ENCODE data around the gene ATP9A.

The ATP9A gene

GRCh38 chr20:51579137-51579536 lies 189.1 kb downstream of the ATP9A start:
- TF ChIP-seq CTCF (IDR thresholded peaks at IDR 0.05; ENCODE audit: control insufficient read depth, extremely low read depth, insufficient read depth): no peak
- no peak overlapping the region for H3K4me3 ChIP-seq (ENCODE audit: low read depth, low read length)
- DNase-seq (ENCODE audit: low read depth): no peak

GRCh38 chr20:51578145-51578459 lies 190.1 kb downstream of the ATP9A start:
- H3K4me3 ChIP-seq (ENCODE audit: low read depth, low read length): no peak overlapping the region
- TF ChIP-seq CTCF (IDR thresholded peaks at IDR 0.05; ENCODE audit: control insufficient read depth, extremely low read depth, insufficient read depth): no peak
- no peak for DNase-seq (ENCODE audit: low read depth)

GRCh38 chr20:51577432-51578144 lies 190.6 kb downstream of the ATP9A start:
- TF ChIP-seq CTCF (IDR thresholded peaks at IDR 0.05; ENCODE audit: control insufficient read depth, extremely low read depth, insufficient read depth): no peak
- DNase-seq (ENCODE audit: low read depth): no peak
- H3K4me3 ChIP-seq (ENCODE audit: low read depth, low read length): no peak overlapping the region

GRCh38 chr20:51575486-51575885 lies 192.7 kb downstream of the ATP9A start:
- no peak overlapping the region for H3K4me3 ChIP-seq (ENCODE audit: low read depth, low read length)
- no peak for DNase-seq (ENCODE audit: low read depth)
- no peak for TF ChIP-seq CTCF (IDR thresholded peaks at IDR 0.05; ENCODE audit: control insufficient read depth, extremely low read depth, insufficient read depth)

- no peak overlapping the region for H3K4me3 ChIP-seq (ENCODE audit: low read depth, low read length)
- no peak for TF ChIP-seq CTCF (IDR thresholded peaks at IDR 0.05; ENCODE audit: control insufficient read depth, extremely low read depth, insufficient read depth)
- DNase-seq (ENCODE audit: low read depth): no peak
These were observed 193.7 kb downstream of the ATP9A start for GRCh38 chr20:51574248-51575033.

GRCh38 chr20:51573576-51574243 lies 194.5 kb downstream of the ATP9A start:
- no peak overlapping the region for H3K4me3 ChIP-seq (ENCODE audit: low read depth, low read length)
- DNase-seq (ENCODE audit: low read depth): no peak
- no peak for TF ChIP-seq CTCF (IDR thresholded peaks at IDR 0.05; ENCODE audit: control insufficient read depth, extremely low read depth, insufficient read depth)

Data from LNCaP clone FGC (cell line).